ENCODE results near the gene PHF23.

Gene PHF23

GRCh38 chr17:7237761-7238419 lies 1.4 kb downstream of the PHF23 start:
- peak; percentile 83 for DNase-seq (ENCODE audit: low spot score)

- DNase-seq (ENCODE audit: low spot score), result no peak
These were observed 1.9 kb downstream of the PHF23 start for GRCh38 chr17:7237266-7237760.

DNA sequence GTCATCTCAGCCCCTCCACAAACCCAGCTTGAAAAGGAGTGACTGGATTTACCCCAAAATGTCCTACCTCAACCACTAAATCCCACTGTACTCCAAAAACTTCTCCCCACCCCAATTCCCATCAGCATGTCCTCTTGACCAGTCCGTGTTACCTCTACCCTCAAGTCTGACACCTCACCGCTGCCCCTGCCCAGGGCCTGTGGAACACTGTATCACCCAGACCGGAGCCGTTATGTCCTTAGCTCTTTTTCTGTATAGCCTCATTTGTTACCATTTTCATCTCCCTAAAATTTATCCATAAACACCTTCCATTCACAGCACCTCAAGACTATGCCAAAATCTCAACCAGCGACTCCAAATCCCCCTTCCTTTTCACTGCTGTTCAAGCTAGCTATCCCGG lies 2.4 kb downstream of the PHF23 start:
- no peak for DNase-seq (ENCODE audit: low spot score)

- DNase-seq (ENCODE audit: low spot score), result no peak
These were observed 3.3 kb downstream of the PHF23 start for GRCh38 chr17:7235693-7236665.

- peak; percentile 98 for DNase-seq (ENCODE audit: low spot score)
These were observed 4.9 kb downstream of the PHF23 start, which contains the start of gene DVL2 for GRCh38 chr17:7234083-7234951. Gene DVL2 (minus strand): TSS chr17:7234517. CDS start chr17:7234262, 255 bp downstream.

GRCh38 chr17:7233701-7234082 lies 5.6 kb downstream of the PHF23 start:
- no peak for DNase-seq (ENCODE audit: low spot score)

- DNase-seq (ENCODE audit: low spot score), result no peak
These were observed 7.1 kb downstream of the PHF23 start for GRCh38 chr17:7232114-7232513.

DNA sequence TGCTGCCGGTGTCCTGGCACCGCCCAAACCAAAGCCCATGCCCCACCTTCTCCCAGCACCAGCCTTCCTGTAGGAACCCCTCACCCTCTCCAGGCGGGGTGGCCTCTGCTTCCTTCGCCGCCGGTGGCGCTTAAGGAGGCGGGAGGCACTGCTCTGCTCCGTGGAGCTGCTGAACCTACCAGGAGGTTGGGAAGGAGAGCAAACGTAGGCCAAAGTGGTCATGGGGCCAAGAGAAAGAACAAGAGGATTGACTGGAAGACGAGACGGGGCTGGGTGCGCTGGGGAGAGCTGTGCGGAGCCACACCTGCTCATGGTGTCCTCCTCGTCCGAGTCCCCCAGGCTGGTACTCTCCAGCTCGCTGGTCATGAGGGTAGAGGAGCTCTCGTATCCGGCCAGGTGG lies 9.8 kb downstream of the PHF23 start:
- DNase-seq (ENCODE audit: low spot score), result no peak

GRCh38 chr17:7228920-7229319 lies 10.3 kb downstream of the PHF23 start:
- no peak for DNase-seq (ENCODE audit: low spot score)

GRCh38 chr17:7226721-7227710 lies 12.2 kb downstream of the PHF23 start:
- DNase-seq (ENCODE audit: low spot score), result no peak

DNA sequence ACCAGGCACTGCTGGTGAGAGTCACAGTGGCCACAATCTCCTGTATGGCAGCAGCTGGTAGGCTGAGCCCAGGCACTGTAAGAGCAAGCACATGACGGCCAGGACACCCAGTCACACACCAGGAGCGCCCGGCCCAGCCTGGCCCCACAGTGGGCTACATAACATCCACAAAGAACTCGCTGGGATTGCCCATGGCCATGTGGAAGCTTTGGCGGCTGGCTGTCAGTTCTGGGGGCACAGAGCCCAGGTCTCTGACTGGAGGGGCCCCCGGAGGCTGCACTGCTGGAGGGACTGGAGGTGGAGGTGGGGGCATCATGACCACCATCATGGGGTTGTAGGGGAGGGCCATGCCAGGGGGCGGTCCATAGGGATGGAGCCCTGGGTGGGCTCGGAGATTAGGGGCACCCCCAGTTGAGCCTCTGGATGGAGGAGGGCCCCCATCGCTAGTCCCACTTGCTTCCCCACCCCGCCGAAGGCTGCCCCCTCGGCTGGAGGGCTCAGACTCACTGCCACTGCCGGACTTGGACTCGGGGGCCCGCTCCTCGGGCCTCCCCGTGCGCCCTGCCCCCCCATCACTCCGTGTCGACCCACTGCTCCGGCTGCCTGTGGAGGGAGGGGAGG lies 13.4 kb downstream of the PHF23 start:
- no peak for DNase-seq (ENCODE audit: low spot score)

- no peak for DNase-seq (ENCODE audit: low spot score)
These were observed 14.6 kb downstream of the PHF23 start for GRCh38 chr17:7224661-7225111.

DNA sequence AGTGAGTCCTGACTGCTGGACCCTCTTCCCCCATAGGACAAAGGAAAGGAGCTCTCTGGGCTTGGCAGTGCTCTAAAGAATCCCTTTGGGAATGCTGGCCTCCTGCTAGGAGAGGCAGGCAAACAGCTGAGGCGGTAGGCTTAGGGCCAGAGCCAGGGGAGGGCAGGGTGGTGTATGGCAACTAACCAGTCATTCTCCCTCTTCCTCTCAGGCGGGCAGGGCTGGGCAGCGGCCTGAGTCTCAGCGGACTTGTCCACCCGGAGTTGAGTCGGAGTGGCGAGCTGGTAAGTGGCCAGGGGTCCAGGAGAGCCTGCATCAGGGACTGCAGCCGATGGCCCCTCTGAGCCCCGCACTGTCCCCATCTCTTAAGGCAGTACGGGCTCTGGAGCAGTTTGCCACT lies 15.1 kb downstream of the PHF23 start:
- no peak for DNase-seq (ENCODE audit: low spot score)

DNA sequence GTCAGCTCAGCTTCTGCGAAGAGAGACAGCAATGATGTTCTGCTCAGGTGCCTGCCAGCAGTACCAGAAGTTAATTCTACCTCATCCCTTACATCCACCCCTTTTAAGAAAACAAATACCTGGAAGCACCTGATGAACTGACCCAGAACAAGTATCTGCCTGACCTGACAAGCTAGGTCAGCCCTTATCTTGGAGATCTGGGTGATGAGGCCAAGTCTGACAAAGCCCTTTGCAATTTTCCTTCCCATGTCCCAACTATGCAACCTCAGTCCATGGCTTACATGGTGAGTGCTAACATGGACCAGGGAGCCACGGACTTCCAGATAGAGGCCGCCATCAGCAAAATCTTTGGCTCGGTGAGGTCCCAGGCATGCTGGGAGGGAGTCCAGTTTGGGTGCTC lies 15.9 kb downstream of the PHF23 start:
- DNase-seq (ENCODE audit: low spot score), result no peak

DNA sequence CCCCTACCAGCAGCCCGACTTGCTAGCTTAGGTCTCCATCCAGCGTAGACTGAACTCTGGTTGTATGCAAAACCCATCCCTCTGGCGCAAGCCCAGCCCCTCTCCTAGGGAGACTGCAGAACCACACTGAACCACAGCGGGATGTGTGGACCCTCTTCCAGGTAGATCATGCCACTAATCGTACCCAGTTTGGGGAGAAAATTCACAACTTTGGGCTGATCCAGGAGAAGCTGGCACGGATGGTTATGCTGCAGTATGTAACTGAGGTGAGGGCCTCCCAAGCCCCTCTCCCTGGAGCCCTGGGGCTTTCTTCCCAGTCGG lies 16.3 kb downstream of the PHF23 start:
- no peak for DNase-seq (ENCODE audit: low spot score)

GRCh38 chr17:7222093-7222971 lies 16.9 kb downstream of the PHF23 start:
- DNase-seq (ENCODE audit: low spot score), result no peak

- DNase-seq (ENCODE audit: low spot score), result no peak
These were observed 17.8 kb downstream of the PHF23 start for GRCh38 chr17:7221278-7222092.

- peak; percentile 74 for DNase-seq (ENCODE audit: low spot score)
These were observed 18.5 kb downstream of the PHF23 start for GRCh38 chr17:7220593-7221277.

All from hepatic stellate cell (primary cell).